GM19468 (cell line): ENCODE measurements around the gene ANKRA2.
A peak's percentile ranks its signal among the peaks of the same experiment; 100 is the strongest.

ENCODE experiments used
- ATAC-seq: cut with Tn5 transposase; IDR thresholded peaks from one replicate; pipeline ENCODE4 v1.9.1; 2021; ENCODE audit warnings: mild to moderate bottlenecking, moderate library complexity, moderate number of reproducible peaks; ENCODE audit not compliant: unreplicated experiment; ENCODE audit errors: extremely low read depth

Gene ANKRA2, protein sequence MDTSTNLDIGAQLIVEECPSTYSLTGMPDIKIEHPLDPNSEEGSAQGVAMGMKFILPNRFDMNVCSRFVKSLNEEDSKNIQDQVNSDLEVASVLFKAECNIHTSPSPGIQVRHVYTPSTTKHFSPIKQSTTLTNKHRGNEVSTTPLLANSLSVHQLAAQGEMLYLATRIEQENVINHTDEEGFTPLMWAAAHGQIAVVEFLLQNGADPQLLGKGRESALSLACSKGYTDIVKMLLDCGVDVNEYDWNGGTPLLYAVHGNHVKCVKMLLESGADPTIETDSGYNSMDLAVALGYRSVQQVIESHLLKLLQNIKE

DNA sequence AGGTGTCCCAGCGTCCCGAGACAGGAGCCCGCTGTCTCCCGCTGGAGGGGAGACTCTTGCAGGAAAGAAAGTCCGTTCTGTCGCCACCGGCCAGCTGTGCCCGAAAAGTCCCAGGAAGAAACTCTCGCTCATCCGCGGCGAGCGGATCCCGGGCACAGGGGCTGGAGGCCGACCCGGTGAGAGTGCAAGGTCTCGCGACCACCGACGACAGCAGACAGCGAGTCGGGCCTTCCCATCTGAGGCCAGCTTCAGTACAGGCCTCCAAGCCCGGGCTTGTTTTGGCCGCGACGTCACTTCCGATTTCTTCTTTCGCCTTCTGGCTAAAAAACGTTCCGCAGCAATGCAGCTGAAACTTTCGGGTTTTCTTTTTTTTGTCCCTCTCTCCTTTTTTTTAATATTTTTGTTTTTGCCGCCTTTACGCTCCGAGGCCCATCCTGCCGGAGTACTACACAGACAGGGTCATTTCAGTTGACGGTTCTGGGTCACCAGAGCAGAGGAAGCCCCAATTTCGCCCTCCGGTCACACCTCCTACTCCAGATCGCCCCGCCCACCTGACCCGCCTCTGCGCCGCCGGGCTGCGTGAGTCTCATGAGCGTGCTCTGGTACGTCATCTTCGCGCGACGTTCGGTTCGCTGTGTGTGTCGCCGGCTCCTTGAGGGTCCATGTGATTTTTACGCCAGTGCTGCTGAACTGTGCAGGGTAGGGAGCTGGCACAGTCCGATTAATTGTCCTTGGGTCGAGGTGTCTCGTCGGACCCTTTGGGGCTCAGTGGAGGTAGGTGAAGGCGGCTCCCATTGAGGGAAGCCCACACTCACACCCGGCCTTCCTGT is at the start of gene ANKRA2, which contains the start of gene UTP15:
ANKRA2 (minus strand) TSS at position 501 of the 830 bp plus-strand sequence. CDS start 2,758 bp downstream, outside the sequence.
UTP15 (plus strand) TSS at position 605 of the 830 bp plus-strand sequence. CDS start 1,602 bp downstream, outside the sequence.
- peak; percentile 65 for ATAC-seq

DNA sequence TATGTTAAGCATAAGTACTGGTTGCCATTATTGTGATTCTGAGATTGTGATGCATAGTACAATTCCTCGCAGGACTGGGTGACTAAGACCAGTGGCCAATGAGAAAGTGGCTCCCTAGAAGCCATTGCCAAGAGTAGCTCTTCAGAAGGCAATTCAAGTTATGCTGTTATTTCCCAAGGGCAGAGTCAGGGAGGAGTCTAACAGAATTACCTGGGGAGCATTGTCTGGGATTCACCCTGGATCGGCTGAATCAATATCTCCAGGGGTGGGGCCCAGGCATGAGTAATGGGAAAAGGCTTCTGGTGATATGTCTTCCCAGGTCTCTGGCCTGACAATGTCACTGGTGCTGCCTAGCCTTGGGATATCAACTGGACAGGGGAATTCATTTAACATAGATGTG is 49.6 kb upstream of the ANKRA2 start:
- ATAC-seq = no peak

DNA sequence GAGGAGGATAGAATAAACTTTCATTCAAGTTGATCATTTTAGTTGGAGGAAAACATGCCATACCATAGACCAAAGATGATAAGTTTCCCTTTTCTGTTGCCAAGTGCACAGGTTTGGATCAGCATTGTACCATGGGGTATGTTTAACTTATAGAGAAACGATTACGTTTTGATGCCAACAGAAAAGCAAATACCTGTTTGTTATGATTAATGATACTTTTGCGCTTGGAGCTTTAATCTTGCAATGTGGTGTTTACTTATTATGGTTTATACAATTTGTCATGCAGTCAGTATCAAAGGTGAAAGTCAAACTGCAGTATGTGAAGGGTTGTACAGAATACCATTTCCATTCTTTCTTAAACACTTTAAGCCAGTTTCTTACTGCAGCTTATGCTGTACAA is 47.4 kb upstream of the ANKRA2 start:
- ATAC-seq = no peak

DNA sequence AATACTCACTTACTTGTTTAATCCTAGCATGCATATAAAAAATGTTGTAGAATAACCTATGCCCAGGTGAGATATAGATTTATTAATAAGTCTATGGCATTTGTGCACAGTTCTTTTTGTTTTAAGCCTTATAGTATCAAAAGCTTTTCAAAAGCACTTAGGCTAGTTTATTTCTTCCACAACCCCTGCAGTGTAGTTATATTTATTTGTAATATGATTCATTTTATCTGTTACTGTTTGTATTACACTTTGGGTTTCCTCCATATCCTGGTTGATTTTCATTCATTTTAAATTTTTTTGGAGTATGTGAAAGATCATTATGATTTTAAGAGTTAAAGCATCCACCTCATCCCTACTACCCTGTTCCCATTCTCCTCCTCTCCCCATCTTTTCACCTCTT is 41.8 kb upstream of the ANKRA2 start:
- ATAC-seq = no peak

DNA sequence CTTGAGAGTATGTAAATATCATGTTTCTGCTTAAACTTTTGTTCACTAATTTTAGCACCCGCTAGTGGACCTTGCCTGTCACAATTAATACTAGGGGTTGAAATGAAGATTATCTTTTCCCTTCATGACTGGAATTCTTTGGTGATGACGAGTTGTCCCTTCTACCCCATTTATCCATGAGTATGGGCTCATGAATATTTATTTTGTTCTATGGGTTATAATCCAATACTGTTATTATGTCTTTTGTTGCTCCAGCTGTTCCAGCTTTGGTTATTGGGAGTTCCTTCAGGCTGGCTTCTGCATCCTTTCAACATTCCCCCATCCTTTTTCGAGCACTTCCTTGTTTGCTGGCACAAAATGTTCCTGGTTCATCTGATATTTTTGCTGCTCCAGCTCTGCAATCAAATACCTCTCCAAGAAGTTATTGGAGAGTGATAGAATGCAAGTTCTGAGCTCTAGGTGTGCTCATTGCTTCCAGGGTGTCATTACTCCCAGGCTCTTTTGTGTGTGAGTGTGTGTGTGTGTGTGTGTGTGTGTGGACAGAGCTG is 40.8 kb upstream of the ANKRA2 start:
- no peak for ATAC-seq

DNA sequence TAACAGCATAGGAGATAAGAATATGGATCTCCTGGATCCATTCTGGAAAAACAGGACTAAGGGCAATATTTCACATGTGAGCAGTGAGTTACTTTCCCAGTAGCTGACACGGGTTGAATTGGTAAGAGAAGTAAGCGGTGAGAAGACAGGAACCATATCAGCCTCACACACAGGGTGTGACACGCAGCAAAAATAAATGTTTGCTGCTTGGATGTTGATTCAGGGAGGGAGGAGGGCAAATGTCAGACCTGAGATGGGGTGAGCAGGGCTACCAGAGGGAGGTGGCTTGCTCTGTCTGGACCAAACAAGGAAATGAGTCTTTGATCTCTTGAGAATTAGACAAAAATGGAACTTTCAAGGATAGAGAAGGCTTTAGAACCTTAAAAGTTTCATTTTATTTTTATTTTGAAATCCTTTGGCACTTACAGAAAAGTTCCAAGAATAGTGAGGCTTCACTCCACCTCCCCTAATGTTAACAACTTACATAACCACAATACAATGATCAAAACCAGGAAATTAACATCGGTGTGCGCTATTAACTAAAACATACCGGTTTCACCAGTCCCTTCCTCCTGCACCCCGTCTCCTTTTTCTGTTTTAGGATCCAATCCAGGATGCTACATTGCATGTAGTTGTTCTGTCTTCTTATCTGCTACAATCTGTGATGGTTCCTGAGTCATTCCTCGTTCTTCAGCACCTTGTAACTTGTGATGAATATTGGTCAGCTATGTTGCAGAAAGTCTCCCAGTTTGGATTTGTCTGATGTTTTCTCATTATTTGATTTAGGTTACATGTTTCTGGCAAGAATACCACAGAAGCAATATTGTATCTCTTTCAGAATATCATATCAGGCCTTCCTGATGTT is 40.0 kb upstream of the ANKRA2 start:
- no peak for ATAC-seq

DNA sequence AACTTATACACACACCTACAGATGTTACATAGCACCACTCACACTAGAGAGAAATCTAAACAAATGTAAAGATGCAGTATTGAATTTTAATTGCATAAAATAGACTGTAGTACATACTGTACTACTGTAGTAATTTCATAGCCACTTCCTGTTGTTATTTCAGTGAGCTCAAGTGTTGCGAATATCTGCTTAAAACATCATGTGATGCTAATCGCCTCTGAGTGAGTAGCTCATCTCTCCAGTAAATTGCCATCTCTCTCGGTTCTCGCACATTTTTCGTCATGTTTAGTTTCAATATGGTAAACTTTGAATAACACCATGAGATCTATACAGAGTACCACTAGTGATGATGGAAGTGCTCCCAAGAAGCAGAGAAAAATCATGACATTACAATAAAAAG is 38.6 kb upstream of the ANKRA2 start:
- no peak for ATAC-seq

DNA sequence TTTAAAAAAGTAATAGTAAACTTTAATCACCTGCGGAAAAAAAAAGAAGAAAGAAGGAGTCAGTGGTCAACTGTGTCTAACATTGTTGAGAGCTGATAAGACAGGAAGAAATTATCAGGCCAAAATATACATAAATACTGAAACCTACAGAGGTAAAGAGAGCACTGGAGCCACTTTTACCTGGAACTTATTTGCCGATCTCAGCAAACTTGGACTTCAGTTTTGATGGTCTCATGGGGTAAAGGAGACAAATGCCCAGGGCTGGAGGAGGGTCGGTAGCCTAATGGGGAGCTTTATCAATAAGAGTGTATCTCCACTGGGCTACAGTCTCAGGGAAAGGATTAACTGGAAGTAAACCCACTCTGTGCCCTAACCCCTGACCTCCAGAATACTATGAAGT is 33.9 kb upstream of the ANKRA2 start:
- ATAC-seq = no peak

DNA sequence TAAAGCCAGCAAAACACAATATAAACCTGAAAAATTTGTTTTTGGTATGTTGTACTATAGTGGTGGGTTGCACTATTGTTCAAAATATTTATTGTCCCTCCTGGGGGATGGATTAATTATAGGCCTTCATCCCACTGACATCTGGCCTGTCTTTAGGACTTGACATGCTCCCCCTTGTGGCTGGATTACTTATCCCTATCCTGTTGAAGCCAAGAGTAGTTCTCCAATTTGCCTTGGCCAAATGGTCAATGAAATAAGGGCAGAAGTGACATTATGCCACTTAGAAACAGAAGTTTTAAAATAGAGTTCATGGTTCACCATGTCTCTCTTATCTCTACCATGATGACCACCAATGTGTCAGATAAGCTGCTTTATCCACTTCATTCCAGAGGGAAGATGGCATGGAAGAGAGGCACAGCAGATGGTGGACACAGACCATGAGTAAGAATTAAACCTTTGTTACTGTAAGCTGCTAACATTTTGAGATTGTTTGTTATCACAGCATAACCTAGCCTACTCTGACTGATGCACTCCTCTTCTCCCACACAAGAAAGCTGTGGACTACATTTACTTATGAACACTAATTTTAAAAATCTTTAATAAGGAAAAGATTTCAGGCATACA is 31.4 kb upstream of the ANKRA2 start:
- ATAC-seq = no peak

DNA sequence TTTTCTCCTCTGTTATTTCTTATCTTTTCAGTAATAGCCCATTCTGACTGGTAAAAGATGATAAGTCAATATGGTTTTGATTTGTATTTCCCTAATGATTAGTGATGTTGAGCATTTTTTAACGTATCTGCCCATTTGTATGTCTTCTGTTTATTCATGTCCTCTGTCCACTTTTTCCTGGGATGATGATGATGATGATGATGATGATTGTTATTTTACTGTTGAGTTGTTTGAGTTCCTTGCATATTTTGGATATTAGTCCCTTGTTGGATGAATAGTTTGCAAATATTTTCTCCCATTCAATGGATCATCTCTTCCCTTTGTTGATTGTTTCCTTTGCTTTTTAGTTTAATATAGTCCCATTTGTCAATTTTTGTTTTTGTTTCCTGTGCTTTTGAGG is 27.1 kb upstream of the ANKRA2 start:
- ATAC-seq = no peak

DNA sequence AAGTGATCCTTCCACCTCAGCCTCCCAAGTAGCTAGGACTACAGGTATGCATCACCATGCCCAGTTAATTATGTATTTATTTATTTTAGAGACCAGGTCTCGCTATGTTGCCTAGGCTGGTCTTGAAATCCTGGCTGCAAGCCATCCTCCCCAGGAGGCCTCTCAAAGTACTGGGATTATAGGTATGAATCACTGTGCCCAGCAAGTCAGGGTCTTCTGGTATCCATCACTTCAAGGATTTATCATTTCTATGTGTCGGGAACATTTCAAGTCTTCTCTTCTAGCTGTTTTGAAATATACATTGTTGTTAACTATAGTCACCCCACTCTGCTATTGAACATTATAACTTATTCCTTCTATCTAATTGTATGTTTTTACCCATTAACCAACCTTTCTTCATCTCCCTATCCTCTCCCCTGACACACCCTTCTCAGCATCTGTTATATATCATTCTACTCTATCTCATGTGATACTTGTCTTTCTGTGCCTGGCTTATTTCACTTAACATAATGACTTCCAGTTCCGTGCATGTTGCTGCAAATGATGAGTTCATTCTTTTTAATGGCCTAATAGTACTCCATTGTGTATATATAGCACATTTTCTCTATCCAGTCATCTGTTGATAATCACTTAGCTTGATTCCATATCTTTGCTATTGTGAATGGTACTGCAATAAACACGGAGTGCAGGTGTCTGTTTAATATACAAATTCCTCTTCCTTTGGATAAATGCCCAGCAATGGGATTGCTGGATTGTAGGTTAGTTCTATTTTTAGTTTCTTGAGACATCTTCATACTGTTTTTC is 26.5 kb upstream of the ANKRA2 start:
- ATAC-seq = no peak

DNA sequence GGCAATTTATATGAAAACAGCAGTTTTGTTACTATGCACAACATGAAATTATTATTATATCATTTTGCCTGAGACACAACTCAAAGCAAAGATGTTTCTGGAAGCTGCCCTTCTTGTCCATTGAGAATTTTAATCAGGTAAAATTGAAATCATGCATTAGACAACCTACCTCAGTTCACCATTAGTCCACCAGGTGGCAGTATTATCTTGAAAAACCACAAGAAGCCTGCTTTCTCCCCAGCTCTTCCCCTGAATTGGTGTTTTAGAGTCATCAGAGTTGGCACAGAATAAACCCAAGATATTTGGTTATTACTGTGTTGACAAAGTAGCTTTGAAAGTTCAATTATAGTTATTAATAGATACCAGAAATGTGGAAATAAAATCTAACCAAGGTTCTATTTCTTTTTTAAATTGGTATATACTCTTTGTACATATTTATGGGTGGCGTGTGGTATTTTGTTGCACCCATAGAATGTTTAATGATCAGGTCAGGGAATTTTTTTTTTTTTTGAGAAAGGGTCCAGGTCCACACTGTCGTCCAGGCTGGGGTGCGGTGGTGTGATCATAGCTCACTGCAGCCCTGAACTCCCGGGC is 25.8 kb upstream of the ANKRA2 start:
- ATAC-seq = no peak

DNA sequence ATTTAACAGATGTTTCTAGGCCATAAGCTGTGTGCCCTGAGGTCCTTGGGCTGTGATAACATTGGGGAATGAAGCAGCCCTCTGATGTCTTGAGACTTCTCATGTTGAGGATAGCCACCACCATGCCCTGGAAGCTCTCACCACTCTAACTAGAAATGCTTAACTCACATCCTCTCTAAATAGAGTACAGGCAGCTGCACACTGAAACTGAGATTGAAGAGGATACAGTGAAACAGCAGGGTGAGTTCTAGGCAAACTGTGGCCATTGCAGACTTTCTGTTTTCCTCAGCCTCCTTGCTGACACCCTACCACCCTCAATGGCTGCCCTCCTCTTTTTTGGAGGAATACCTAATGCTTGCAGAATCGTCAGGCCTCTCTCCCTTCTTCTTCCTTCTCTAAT is 22.5 kb upstream of the ANKRA2 start:
- no peak for ATAC-seq

DNA sequence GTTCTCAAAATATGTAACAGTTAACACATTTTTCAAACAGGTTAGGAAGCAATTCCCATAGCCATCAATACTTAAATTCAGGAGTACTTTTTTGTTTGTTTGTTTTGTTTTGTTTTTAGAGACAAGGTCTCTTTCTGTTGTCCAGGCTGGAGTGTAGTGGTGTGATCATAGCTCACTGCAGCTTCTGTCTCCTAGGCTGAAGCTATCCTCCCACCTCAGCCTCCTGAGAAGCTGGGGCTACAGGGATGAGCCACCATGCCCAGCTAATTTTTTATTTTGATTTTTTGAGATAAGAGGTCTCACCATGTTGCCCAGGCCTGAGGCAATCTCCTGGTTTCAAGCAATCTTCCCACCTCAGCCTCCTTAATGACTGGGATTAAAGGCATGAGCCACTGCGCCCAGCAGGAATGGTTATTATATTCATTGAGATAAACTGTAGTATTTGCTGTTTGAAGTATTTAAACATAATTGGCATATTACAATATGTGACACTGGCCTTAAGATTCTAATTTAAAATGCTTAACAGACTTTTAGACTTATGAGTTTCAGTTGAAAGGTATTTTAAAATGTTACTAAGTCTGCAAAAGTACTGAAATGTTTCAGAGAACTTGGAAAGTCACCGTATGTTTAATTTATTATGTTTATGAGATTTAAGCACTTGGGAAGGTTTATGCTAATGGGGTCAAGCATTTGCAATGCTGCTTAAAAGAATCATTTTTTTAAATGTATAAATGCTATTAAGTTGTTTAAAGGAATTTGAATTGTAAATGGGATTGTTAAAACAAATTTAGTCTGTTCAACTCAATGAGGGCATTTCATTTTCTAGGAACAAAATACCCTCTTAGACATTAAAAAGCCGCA is 17.1 kb upstream of the ANKRA2 start:
- ATAC-seq = no peak

DNA sequence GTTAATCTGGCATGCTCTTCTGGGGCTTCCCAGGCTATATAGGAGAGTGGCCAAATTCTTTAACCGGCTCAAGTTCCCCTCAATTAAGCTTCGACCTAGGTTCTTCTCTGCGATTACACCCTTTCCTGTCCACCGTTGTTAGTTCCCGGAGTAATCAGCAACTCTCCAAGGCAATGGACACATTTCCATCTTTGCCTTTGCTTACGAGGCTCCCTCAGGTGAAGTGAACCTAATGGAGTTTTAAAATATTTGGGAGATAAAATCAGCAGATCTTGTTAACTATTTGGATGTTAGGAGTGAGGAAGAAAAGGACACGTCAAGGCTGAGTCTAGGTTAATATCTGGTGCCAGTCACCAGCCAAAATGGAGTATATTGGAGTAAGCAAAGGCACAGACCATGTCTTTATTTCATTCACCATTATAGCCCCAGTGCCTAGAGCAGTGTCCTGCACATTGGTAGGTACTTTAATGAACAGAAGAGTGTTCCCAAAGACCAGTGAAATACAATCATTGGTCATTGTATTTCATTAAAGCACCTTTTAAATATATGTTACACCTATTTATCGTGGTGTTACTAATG is 619 bp upstream of the ANKRA2 start:
- no peak for ATAC-seq

DNA sequence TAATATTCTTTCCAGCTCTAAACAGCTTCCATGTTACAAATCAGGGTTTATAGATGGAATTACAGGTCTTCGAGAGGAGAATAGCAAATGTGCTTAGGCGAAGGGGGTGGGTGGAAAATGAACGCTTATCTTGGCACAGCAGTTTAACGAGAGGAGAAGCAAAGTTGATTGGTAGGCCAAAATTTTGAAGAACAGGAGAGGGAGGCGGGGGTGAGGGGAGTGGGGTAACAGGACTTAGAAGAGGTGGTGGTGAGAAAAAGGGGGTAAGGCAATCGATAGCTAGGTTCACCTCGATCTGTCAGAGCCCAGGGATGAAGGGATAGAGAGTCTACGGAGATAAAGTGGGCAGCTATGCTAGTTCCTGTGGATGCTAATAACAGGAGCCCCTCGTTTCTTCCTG is 764 bp downstream of the ANKRA2 start:
- ATAC-seq = no peak

DNA sequence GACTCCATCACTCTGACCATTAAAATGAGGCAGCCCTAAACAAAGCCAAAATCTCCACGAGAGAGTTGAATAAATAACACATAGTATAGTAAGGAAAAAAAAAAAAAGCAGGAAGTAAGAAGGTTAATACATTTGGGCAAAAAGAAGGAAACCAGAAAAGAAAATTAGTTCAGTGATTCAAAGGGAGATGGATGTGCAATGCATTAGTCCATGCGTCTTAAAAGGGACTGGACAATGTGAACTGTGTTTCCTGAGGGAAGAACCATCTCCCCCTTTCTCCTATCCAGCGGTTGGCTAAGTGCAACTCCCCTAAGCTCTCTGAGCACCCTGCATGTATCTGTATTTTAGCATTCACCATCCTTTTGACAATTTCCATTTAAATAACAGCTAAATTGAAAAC is 1.4 kb downstream of the ANKRA2 start:
- no peak for ATAC-seq
